IMR-90 (cell line): ENCODE results near the gene GOLT1A.

Experiments used
- MAFK ChIP-seq: IDR thresholded peaks from 2 replicates; pipeline ENCODE4 v1.6.1; 2012; ENCODE audit warnings: low read depth, low read length, improper control_type of control experiment
- NFE2L2 ChIP-seq: fragments of 150-350 bp; IDR thresholded peaks from 2 replicates; pipeline ENCODE4 v1.6.1; 2016; ENCODE audit warnings: low read depth, mild to moderate bottlenecking, low read length
- POLR2A ChIP-seq: IDR thresholded peaks from 2 replicates; pipeline ENCODE4 v1.6.1; 2012; ENCODE audit warnings: mild to moderate bottlenecking, low read depth, low read length
- TF ChIP-seq, protein P1 (sequence below): conservative IDR thresholded peaks from 2 replicates; pipeline ENCODE4 v1.5.1; 2012; ENCODE audit warnings: mild to moderate bottlenecking, low read depth, low read length, improper control_type of control experiment

DNA sequence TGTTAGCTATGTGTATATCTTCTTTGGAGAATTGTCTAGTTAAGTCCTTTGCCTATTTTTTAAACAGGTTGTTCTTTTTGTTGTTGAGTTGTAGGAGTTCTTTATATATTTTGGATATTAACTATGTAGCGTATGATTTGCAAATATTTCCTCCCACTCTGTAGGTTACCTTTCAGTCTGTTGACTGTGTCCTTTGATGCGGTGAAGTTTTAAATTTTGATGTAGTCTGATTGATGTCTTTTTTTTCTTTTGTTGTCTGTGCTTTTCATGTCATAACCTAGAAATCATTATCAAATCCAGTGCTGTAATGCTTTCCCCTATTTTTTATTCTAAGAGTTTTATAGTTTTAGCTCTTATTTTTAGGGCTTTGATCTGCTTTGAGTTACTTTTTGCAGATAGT is 8.8 kb downstream of the GOLT1A start:
- TF ChIP-seq, protein P1, sequence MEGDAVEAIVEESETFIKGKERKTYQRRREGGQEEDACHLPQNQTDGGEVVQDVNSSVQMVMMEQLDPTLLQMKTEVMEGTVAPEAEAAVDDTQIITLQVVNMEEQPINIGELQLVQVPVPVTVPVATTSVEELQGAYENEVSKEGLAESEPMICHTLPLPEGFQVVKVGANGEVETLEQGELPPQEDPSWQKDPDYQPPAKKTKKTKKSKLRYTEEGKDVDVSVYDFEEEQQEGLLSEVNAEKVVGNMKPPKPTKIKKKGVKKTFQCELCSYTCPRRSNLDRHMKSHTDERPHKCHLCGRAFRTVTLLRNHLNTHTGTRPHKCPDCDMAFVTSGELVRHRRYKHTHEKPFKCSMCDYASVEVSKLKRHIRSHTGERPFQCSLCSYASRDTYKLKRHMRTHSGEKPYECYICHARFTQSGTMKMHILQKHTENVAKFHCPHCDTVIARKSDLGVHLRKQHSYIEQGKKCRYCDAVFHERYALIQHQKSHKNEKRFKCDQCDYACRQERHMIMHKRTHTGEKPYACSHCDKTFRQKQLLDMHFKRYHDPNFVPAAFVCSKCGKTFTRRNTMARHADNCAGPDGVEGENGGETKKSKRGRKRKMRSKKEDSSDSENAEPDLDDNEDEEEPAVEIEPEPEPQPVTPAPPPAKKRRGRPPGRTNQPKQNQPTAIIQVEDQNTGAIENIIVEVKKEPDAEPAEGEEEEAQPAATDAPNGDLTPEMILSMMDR: no peak
- TF ChIP-seq NFE2L2 (no peak), POLR2A (no peak), MAFK (no peak)
